Endodermal cell (in vitro differentiated cells): Measurements from ENCODE around the gene IL1F10. TPM values are rescaled to one million over a fixed set of nuclear protein-coding genes. Genes with fewer than 3 reads are reported as not detected.

Experiments used
- DNase-seq: peaks from one replicate; pipeline ENCODE4 v3.0.0-alpha.2; 2017
- H3K27ac ChIP-seq: 2 replicates; pipeline ENCODE4 v1.5.1; 2013; ENCODE audit warnings: mild to moderate bottlenecking, low read depth, low read length, moderate library complexity
- H3K27me3 ChIP-seq: 2 replicates; pipeline ENCODE4 v1.6.1; 2013; ENCODE audit warnings: mild to moderate bottlenecking, low read length, moderate library complexity; ENCODE audit not compliant: insufficient read depth, control insufficient read depth, poor library complexity, severe bottlenecking
- H3K36me3 ChIP-seq: 2 replicates; pipeline ENCODE4 v1.7.0; 2013; ENCODE audit warnings: mild to moderate bottlenecking, low read length, moderate library complexity; ENCODE audit not compliant: control insufficient read depth, insufficient read depth
- H3K4me1 ChIP-seq: one replicate; pipeline ENCODE4 v1.7.0; 2013; ENCODE audit warnings: low read length; ENCODE audit not compliant: control insufficient read depth, insufficient read depth
- H3K4me3 ChIP-seq: 2 replicates; pipeline ENCODE4 v1.5.1; 2013; ENCODE audit warnings: mild to moderate bottlenecking, low read length, moderate library complexity
- H3K9ac ChIP-seq: 2 replicates; pipeline ENCODE4 v1.6.1; 2013; ENCODE audit warnings: mild to moderate bottlenecking, low read length, moderate library complexity; ENCODE audit not compliant: poor library complexity, severe bottlenecking; ENCODE audit errors: extremely low read depth
- H3K9me3 ChIP-seq: 2 replicates; pipeline ENCODE4 v1.6.1; 2013; ENCODE audit warnings: mild to moderate bottlenecking, low read length, moderate library complexity; ENCODE audit not compliant: control insufficient read depth
- H3K27ac Mint-ChIP-seq: 2 replicates; pipeline ENCODE4 v1.8.0; 2020; ENCODE audit warnings: mixed read lengths
- H3K27me3 Mint-ChIP-seq: 2 replicates; pipeline ENCODE4 v1.8.0; 2021; ENCODE audit warnings: mild to moderate bottlenecking, mixed read lengths; ENCODE audit not compliant: insufficient read depth
- H3K36me3 Mint-ChIP-seq: 2 replicates; pipeline ENCODE4 v1.8.0; 2020; ENCODE audit warnings: low read depth, mixed read lengths
- H3K4me1 Mint-ChIP-seq: 2 replicates; pipeline ENCODE4 v1.8.0; 2020; ENCODE audit warnings: mixed read lengths
- H3K4me3 Mint-ChIP-seq: 2 replicates; pipeline ENCODE4 v1.8.0; 2020; ENCODE audit warnings: mild to moderate bottlenecking, moderate library complexity, mixed read lengths
- H3K9me3 Mint-ChIP-seq: 2 replicates; pipeline ENCODE4 v1.8.0; 2020; ENCODE audit warnings: mild to moderate bottlenecking, mixed read lengths
- CTCF ChIP-seq: fragments of 200-600 bp; sonication (generic); conservative IDR thresholded peaks from 2 replicates; pipeline ENCODE4 v1.5.0; 2021; ENCODE audit warnings: antibody characterized with exemption, mild to moderate bottlenecking
- WGBS, 2 experiments: methylation state at CpG; one replicate each; pipeline versions ENCODE4 v1.1.5 to v1.1.7; 2013; ENCODE audit warnings: missing lambda C conversion rate in 2 of 2, mixed read lengths in 1 of 2; ENCODE audit not compliant: insufficient coverage in 1 of 2, insufficient read length in 1 of 2; 5-methylcytosine and 5-hydroxymethylcytosine counted together
- total RNA-seq, 2 donors: library from RNA; stranded (reverse); fragmentation: NEBNext Ultra II Directional in 1 of 2; extraction: Animal tissue kit (Norgen Biotek cat#: 25700) in 1 of 2; gene quantifications; 2 replicates in 1 of 2; 3 replicates in 1 of 2; pipeline ENCODE4 v1.2.1, GENCODE V29; 2021

Gene IL1F10
- total RNA-seq, 2 donors from 2014 or later: not detected

GRCh38 chr2:113072584-113072983, 4.8 kb downstream of the IL1F10 start:
- Mint-ChIP-seq H3K4me3 (no peak overlapping the region), H3K4me1 (peaks cover 6% of the 10 kb centered on the region), H3K27me3 (peaks cover 26% of the 10 kb centered on the region), H3K9me3 (no peaks in the 10 kb centered on the region), H3K36me3 (no peaks in the 10 kb centered on the region), H3K27ac (no peak overlapping the region)
- H3K36me3 ChIP-seq: no peaks in the 10 kb centered on the region
- H3K4me1 ChIP-seq: peaks cover 3% of the 10 kb centered on the region
- no peaks in the 10 kb centered on the region for H3K9me3 ChIP-seq
- no peaks in the 10 kb centered on the region for H3K27me3 ChIP-seq
- H3K4me3 ChIP-seq: no peak overlapping the region
- WGBS, 2 experiments: 67 to 81% methylated on average over 3 to 4 of the region's 4 CpGs
- no peak overlapping the region for H3K9ac ChIP-seq
- no peak for DNase-seq
- no peak overlapping the region for H3K27ac ChIP-seq
- no peak for TF ChIP-seq CTCF

- Histone ChIP-seq H3K9ac (no peak overlapping the region), H3K27me3 (no peaks in the 10 kb centered on the region), H3K4me1 (peaks cover 1% of the 10 kb centered on the region), H3K36me3 (no peaks in the 10 kb centered on the region), H3K4me3 (no peak overlapping the region), H3K9me3 (no peaks in the 10 kb centered on the region), H3K27ac (no peak overlapping the region)
- no peak for TF ChIP-seq CTCF
- WGBS, 2 experiments: 93% methylated on average over 3 of the region's 3 CpGs; no CpG with 5 or more reads in 1 of the 2 experiments
- Mint-ChIP-seq H3K27me3 (peaks cover 29% of the 10 kb centered on the region), H3K36me3 (no peaks in the 10 kb centered on the region), H3K4me3 (no peak overlapping the region), H3K4me1 (peaks cover 6% of the 10 kb centered on the region), H3K9me3 (no peaks in the 10 kb centered on the region), H3K27ac (no peak overlapping the region)
- DNase-seq: no peak
Measured at GRCh38 chr2:113073325-113073834, 5.6 kb downstream of the IL1F10 start.

- Mint-ChIP-seq H3K4me3 (no peak overlapping the region), H3K36me3 (no peaks in the 10 kb centered on the region), H3K27ac (no peak overlapping the region), H3K4me1 (no peaks in the 10 kb centered on the region), H3K9me3 (no peaks in the 10 kb centered on the region), H3K27me3 (peaks cover 21% of the 10 kb centered on the region)
- Histone ChIP-seq H3K4me3 (no peak overlapping the region), H3K27ac (no peak overlapping the region), H3K36me3 (no peaks in the 10 kb centered on the region), H3K4me1 (no peaks in the 10 kb centered on the region), H3K9me3 (no peaks in the 10 kb centered on the region), H3K27me3 (no peaks in the 10 kb centered on the region), H3K9ac (no peak overlapping the region)
- no peak for TF ChIP-seq CTCF
- 89 to 93% methylated on average over 4 to 5 of the region's 5 CpGs for WGBS, 2 experiments
- DNase-seq: no peak
Measured at GRCh38 chr2:113075030-113075429, 7.3 kb downstream of the IL1F10 start.
